ENCODE data around the gene ENOX1.

DNA sequence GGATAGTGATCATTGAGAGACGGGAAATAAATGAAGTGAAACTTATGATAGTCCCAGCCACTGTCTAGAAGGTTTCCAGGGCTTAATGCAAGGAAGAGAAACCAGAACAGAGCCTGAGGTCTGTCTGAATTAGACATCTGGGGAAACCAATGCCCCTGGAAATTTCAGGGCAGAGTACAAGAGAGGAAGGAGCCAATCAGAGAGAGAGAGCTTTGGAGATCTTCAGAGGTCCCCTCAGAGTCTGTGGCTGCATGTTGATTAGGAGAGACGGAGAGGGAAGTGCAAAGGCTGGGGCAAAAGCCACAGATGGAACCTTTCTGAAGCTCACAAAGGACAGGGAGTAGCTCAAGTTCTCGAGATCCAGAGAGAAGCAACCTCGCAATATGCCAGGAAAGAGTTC is 385.4 kb downstream of the ENOX1 start:
- TF ChIP-seq, protein P1, sequence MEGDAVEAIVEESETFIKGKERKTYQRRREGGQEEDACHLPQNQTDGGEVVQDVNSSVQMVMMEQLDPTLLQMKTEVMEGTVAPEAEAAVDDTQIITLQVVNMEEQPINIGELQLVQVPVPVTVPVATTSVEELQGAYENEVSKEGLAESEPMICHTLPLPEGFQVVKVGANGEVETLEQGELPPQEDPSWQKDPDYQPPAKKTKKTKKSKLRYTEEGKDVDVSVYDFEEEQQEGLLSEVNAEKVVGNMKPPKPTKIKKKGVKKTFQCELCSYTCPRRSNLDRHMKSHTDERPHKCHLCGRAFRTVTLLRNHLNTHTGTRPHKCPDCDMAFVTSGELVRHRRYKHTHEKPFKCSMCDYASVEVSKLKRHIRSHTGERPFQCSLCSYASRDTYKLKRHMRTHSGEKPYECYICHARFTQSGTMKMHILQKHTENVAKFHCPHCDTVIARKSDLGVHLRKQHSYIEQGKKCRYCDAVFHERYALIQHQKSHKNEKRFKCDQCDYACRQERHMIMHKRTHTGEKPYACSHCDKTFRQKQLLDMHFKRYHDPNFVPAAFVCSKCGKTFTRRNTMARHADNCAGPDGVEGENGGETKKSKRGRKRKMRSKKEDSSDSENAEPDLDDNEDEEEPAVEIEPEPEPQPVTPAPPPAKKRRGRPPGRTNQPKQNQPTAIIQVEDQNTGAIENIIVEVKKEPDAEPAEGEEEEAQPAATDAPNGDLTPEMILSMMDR (IDR thresholded peaks at IDR 0.05) = no peak
- no peak for TF ChIP-seq POLR2AphosphoS5 (IDR thresholded peaks at IDR 0.05)
